PC-9 (cell line): ENCODE data around the gene ARHGAP35. TPM values are rescaled to one million over a fixed set of nuclear protein-coding genes. Genes with fewer than 3 reads are reported as not detected.

Experiments used
- BruUV-seq: library from RNA; stranded (reverse); fragments of 400-500 nt; replicated peaks from 2 replicates; lab custom pipeline; 2021; lab: Mats Ljungman, UMichigan
- CTCF ChIA-PET: fragments of 300-600 bp; sonication (Branson Sonifier 250); formaldehyde crosslinking; loops from one replicate; lab custom pipeline; 2022; ENCODE audit warnings: antibody characterized with exemption; lab: Charles Lee
- POLR2A ChIA-PET: fragments of 300-600 bp; sonication (Branson Sonifier 250); formaldehyde crosslinking; loops from one replicate; lab custom pipeline; 2022; ENCODE audit warnings: antibody characterized with exemption; ENCODE audit not compliant: unreplicated experiment; lab: Charles Lee
- DNase-seq, 2 experiments: peaks; one replicate each; pipeline versions ENCODE4 v3.0.0 to v3.0.0-alpha.2; 2015 to 2022; ENCODE audit warnings: mixed read lengths in 1 of 2
- H2AFZ ChIP-seq: fragments of 200-600 bp; sonication (generic); 2 replicates; pipeline ENCODE4 v1.8.1; 2017; ENCODE audit warnings: antibody characterized with exemption
- H3F3A ChIP-seq: fragments of 200-600 bp; sonication (generic); 2 replicates; pipeline ENCODE4 v1.8.1; 2017; ENCODE audit warnings: antibody characterized with exemption, mild to moderate bottlenecking, low read depth; ENCODE audit not compliant: insufficient read depth
- H3K27ac ChIP-seq: fragments of 200-600 bp; sonication (generic); 2 replicates; pipeline ENCODE4 v1.6.1; 2016; ENCODE audit warnings: mixed run types
- H3K27me3 ChIP-seq: fragments of 200-600 bp; sonication (generic); 2 replicates; pipeline ENCODE4 v1.6.1; 2016; ENCODE audit warnings: low read depth, mixed run types; ENCODE audit not compliant: insufficient read depth
- H3K36me3 ChIP-seq: fragments of 200-600 bp; sonication (generic); 2 replicates; pipeline ENCODE4 v1.6.1; 2016; ENCODE audit warnings: low read depth, mixed run types
- H3K4me1 ChIP-seq: fragments of 200-600 bp; sonication (generic); replicated peaks from 2 replicates; pipeline ENCODE4 v1.6.1; 2016; ENCODE audit warnings: mixed run types; ENCODE audit not compliant: insufficient read depth
- H3K4me2 ChIP-seq: fragments of 200-600 bp; sonication (generic); 2 replicates; pipeline ENCODE4 v1.6.1; 2017; ENCODE audit warnings: mixed run types
- H3K4me3 ChIP-seq: fragments of 200-600 bp; sonication (generic); 2 replicates; pipeline ENCODE4 v1.6.1; 2016; ENCODE audit warnings: mixed run types
- H3K79me2 ChIP-seq: fragments of 200-600 bp; sonication (generic); 2 replicates; pipeline ENCODE4 v1.6.1; 2017; ENCODE audit warnings: low read depth, mixed run types
- H3K9me2 ChIP-seq: fragments of 200-600 bp; sonication (generic); 2 replicates; pipeline ENCODE4 v1.8.1; 2017; ENCODE audit warnings: mild to moderate bottlenecking; ENCODE audit not compliant: insufficient read depth
- H3K9me3 ChIP-seq: fragments of 200-600 bp; sonication (generic); 2 replicates; pipeline ENCODE4 v1.8.1; 2016; ENCODE audit warnings: low read depth; ENCODE audit not compliant: insufficient read depth
- H4K20me1 ChIP-seq: fragments of 200-600 bp; sonication (generic); 2 replicates; pipeline ENCODE4 v1.8.1; 2017; ENCODE audit not compliant: insufficient read depth
- CTCF ChIP-seq: fragments of 200-600 bp; sonication (generic); conservative IDR thresholded peaks from 2 replicates; pipeline ENCODE4 v1.6.1; 2017; ENCODE audit warnings: mixed run types, antibody characterized with exemption, mild to moderate bottlenecking, moderate library complexity
- EZH2 ChIP-seq: fragments of 200-600 bp; sonication (generic); IDR thresholded peaks from 2 replicates; pipeline ENCODE4 v1.8.0; 2017; ENCODE audit warnings: antibody characterized with exemption, low read depth
- intact Hi-C: fragments of 100-400 bp; cut with micrococcal nuclease; formaldehyde crosslinking; loops from one replicate; pipeline ENCODE4 v1.10.0; 2022; ENCODE audit not compliant: unreplicated experiment
- total RNA-seq: library from RNA; stranded (reverse); gene quantifications from 2 replicates; pipeline ENCODE4 v1.2.3, GENCODE V29; 2021

Gene ARHGAP35
- total RNA-seq, 1 experiment from 2014 or later = 104 TPM

GRCh38 chr19:46901701-46902401 lies 41.1 kb downstream of the ARHGAP35 start:
- Histone ChIP-seq H3F3A (peaks cover 87% of the 10 kb centered on the region), H3K27ac (peak overlapping the region; percentile 95), H3K4me2 (peak overlapping the region; percentile 76), H4K20me1 (no peaks in the 10 kb centered on the region), H3K79me2 (peaks cover 91% of the 10 kb centered on the region), H3K4me3 (peak overlapping the region; percentile 36; the same call in 1 of the 2 replicates), H3K9me3 (no peaks in the 10 kb centered on the region), H3K27me3 (no peaks in the 10 kb centered on the region), H2AFZ (no peak overlapping the region), H3K4me1 (peaks cover 75% of the 10 kb centered on the region), H3K9me2 (no peaks in the 10 kb centered on the region), H3K36me3 (peaks cover 7% of the 10 kb centered on the region; the same call in 1 of the 2 replicates)
- TF ChIP-seq CTCF = no peak
- no peak for TF ChIP-seq EZH2
- intact Hi-C loops = loop anchor here (1.0 to 5.0 kb wide), 5 partner anchors 11 to 115 kb away; partner anchors contain the start of gene SLC1A5
- POLR2A ChIA-PET = interaction anchor here (0.5 to 0.7 kb wide), 6 partner anchors 12 to 229 kb away, joined by 3 to 24 read pairs (median 4); no protein-coding TSS in a partner anchor
- CTCF ChIA-PET = interaction anchor here (1.1 kb wide), 1 partner anchor 62 kb away, joined by 3 read pairs; no protein-coding TSS in a partner anchor
- DNase-seq = peak in 1 of 2 experiments; percentile 92
- no TSS peak for BruUV-seq

GRCh38 chr19:46902402-46902766 lies 41.6 kb downstream of the ARHGAP35 start:
- H3K4me2 ChIP-seq = peak overlapping the region; percentile 76

More at GRCh38 chr19:46902402-46902766, 41.6 kb downstream of the ARHGAP35 start:
- no peak overlapping the region for H2AFZ ChIP-seq
- peaks cover 75% of the 10 kb centered on the region for H3K4me1 ChIP-seq
- peak; percentile 74 to 99 for DNase-seq
- H3K27ac ChIP-seq = peak overlapping the region; percentile 95
- intact Hi-C loops = loop anchor here (1.0 to 5.0 kb wide), 5 partner anchors 11 to 115 kb away; partner anchors contain the start of gene SLC1A5
- no peaks in the 10 kb centered on the region for H4K20me1 ChIP-seq
- no TSS peak for BruUV-seq
- ChIA-PET POLR2A (interaction anchor here (0.6 kb wide), 3 partner anchors 17 to 31 kb away, joined by 3 to 4 read pairs (median 3); no protein-coding TSS in a partner anchor), CTCF (interaction anchor here (0.6 to 1.1 kb wide), 2 partner anchors 62 to 227 kb away, joined by 3 to 4 read pairs; no protein-coding TSS in a partner anchor)
- H3K36me3 ChIP-seq = peaks cover 7% of the 10 kb centered on the region; the same call in 1 of the 2 replicates
- TF ChIP-seq EZH2 (no peak), CTCF (no peak)
- no peaks in the 10 kb centered on the region for H3K9me3 ChIP-seq
- no peaks in the 10 kb centered on the region for H3K9me2 ChIP-seq
- peaks cover 89% of the 10 kb centered on the region for H3K79me2 ChIP-seq
- H3F3A ChIP-seq = peaks cover 83% of the 10 kb centered on the region
- H3K27me3 ChIP-seq = no peaks in the 10 kb centered on the region
- peak overlapping the region; percentile 36; the same call in 1 of the 2 replicates for H3K4me3 ChIP-seq
